T-cell (primary cell): ENCODE data around the gene PTPRO. TPM values are rescaled to one million over a fixed set of nuclear protein-coding genes. Genes with fewer than 3 reads are reported as not detected.

ENCODE experiments used
- ATAC-seq, 4 experiments: fragments of 200-7000 bp in 3 of 4; fragments of 150-1000 bp in 1 of 4; cut with Tn5 transposase; replicated peaks in 1 of 4; 1 replicate in 3 of 4; 2 replicates in 1 of 4; pipeline ENCODE4 v1.10.0; 2021; ENCODE audit warnings: moderate library complexity in 3 of 4, mild to moderate bottlenecking in 2 of 4, moderate number of reproducible peaks in 1 of 4
- CTCF ChIA-PET, 2 donors: fragments of 300-600 bp; sonication (Branson Sonifier 250); formaldehyde crosslinking; loops; one replicate each; lab custom pipeline; 2022; ENCODE audit warnings: antibody characterized with exemption in 2 of 2; lab: Charles Lee
- POLR2A ChIA-PET, 2 donors: fragments of 300-600 bp; sonication (Branson Sonifier 250); formaldehyde crosslinking; loops; one replicate each; lab custom pipeline; 2022; ENCODE audit warnings: antibody characterized with exemption in 2 of 2; lab: Charles Lee
- DNase-seq, 35 experiments: peaks; one replicate each; pipeline versions ENCODE4 v3.0.0 to v3.0.0-alpha.2; 2013 to 2023
- H3K27ac ChIP-seq: one replicate; pipeline ENCODE4 v1.5.1; 2013; ENCODE audit warnings: low read length
- H3K27me3 ChIP-seq, 2 experiments: replicated peaks in 1 of 2; 1 replicate in 1 of 2; 2 replicates in 1 of 2; pipeline versions ENCODE4 v1.6.1 to v1.7.0; 2013; ENCODE audit warnings: low read length in 1 of 2, mixed read lengths in 1 of 2; ENCODE audit not compliant: control insufficient read depth in 2 of 2, insufficient read depth in 2 of 2; ENCODE audit errors: extremely low read depth in 1 of 2
- H3K36me3 ChIP-seq, 2 donors: 1 replicate in 1 of 2; 2 replicates in 1 of 2; pipeline versions ENCODE4 v1.6.1 to v1.7.0; 2013; ENCODE audit warnings: low read length in 1 of 2; ENCODE audit not compliant: control insufficient read depth in 2 of 2, insufficient read depth in 1 of 2; ENCODE audit errors: extremely low read depth in 1 of 2
- H3K4me1 ChIP-seq, 2 experiments: 1 replicate in 1 of 2; 2 replicates in 1 of 2; pipeline versions ENCODE4 v1.6.1 to v1.7.0; 2013; ENCODE audit warnings: low read length in 2 of 2, mixed read lengths in 1 of 2; ENCODE audit not compliant: insufficient read depth in 2 of 2, control insufficient read depth in 1 of 2; ENCODE audit errors: extremely low read depth in 1 of 2
- H3K4me3 ChIP-seq, 2 donors: 1 replicate in 1 of 2; 2 replicates in 1 of 2; pipeline versions ENCODE4 v1.5.1 to v1.7.0; 2013; ENCODE audit warnings: mild to moderate bottlenecking in 2 of 2, low read length in 1 of 2, moderate library complexity in 1 of 2; ENCODE audit not compliant: control insufficient read depth in 1 of 2; ENCODE audit errors: extremely low read depth in 1 of 2
- H3K9me3 ChIP-seq: 2 replicates; pipeline ENCODE4 v1.7.0; 2013
- H3K27ac Mint-ChIP-seq, 2 donors: one replicate each; pipeline ENCODE4 v1.8.0; 2020 to 2021; ENCODE audit warnings: mild to moderate bottlenecking in 2 of 2, mixed read lengths in 2 of 2
- H3K27me3 Mint-ChIP-seq, 2 donors: one replicate each; pipeline ENCODE4 v1.8.0; 2021 to 2022; ENCODE audit warnings: mixed read lengths in 2 of 2
- H3K36me3 Mint-ChIP-seq: one replicate; pipeline ENCODE4 v1.8.0; 2021; ENCODE audit warnings: mixed read lengths
- H3K4me1 Mint-ChIP-seq, 3 donors: one replicate each; pipeline ENCODE4 v1.8.0; 2020 to 2022; ENCODE audit warnings: mixed read lengths in 3 of 3, mild to moderate bottlenecking in 1 of 3
- H3K4me3 Mint-ChIP-seq, 3 donors: one replicate each; pipeline ENCODE4 v1.8.0; 2020 to 2022; ENCODE audit warnings: mild to moderate bottlenecking in 3 of 3, mixed read lengths in 3 of 3, moderate library complexity in 3 of 3
- H3K9me3 Mint-ChIP-seq, 3 donors: one replicate each; pipeline ENCODE4 v1.8.0; 2020 to 2022; ENCODE audit warnings: mixed read lengths in 3 of 3
- WGBS: methylation state at CpG from one replicate; pipeline ENCODE4 v1.1.5; 2013; ENCODE audit warnings: missing lambda C conversion rate; ENCODE audit not compliant: insufficient coverage; 5-methylcytosine and 5-hydroxymethylcytosine counted together
- total RNA-seq, 35 experiments: library from RNA in 6 of 35; stranded (reverse) in 6 of 35; fragments of 120-200 nt in 1 of 35; gene quantifications; one replicate each; pipeline versions ENCODE4 v1.2.1 to v1.2.4 and lab custom pipeline; 2013 to 2026

The PTPRO gene
- total RNA-seq, 5 donors from 2014 or later (not counting 1 experiment from before 2014, with no cell fraction given) = 1.1 to 11.5 (median 6.3) TPM

DNA sequence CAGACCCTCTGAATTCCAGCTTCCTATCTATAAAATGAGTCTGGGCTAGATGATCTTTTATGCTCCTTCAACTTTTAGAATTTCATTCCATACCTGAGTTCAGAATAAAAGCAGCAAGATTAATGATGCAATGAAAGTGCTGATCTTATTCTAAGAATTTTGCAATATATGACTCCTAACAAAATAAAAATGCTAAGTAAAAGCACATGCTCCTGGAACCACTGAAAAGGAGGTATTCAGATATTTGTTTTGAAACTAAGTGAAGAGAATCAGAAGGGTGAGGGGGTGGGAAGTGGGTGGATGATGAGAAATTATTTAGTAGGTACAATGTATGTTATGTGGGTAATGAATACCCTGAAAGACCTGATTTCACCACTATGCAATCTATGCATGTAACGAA is 216.6 kb downstream of the PTPRO start:
- Mint-ChIP-seq H3K9me3 (no peaks in the 10 kb centered on the region), H3K4me1 (peaks cover 30 to 32% (median 31%) of the 10 kb centered on the region in 3 donors), H3K4me3 (no peak overlapping the region), H3K27me3 (no peaks in the 10 kb centered on the region), H3K36me3 (peaks cover 3% of the 10 kb centered on the region), H3K27ac (peak overlapping the region; percentile 25 to 47)
- Histone ChIP-seq H3K36me3 (no peaks in the 10 kb centered on the region), H3K9me3 (no peaks in the 10 kb centered on the region), H3K27me3 (no peaks in the 10 kb centered on the region), H3K27ac (no peak overlapping the region), H3K4me3 (no peak overlapping the region), H3K4me1 (peaks cover 3 to 9% of the 10 kb centered on the region in 2 experiments)
- DNase-seq = no peak
- CTCF ChIA-PET = interaction anchor here in 1 of 2 donors (1.0 kb wide), 2 partner anchors 15 to 46 kb away, joined by 4 read pairs; no protein-coding TSS in a partner anchor
- ATAC-seq = no peak
- POLR2A ChIA-PET = interaction anchor here in 1 of 2 donors (0.7 kb wide), 1 partner anchor 939 kb away, joined by 4 read pairs; no protein-coding TSS in a partner anchor
- WGBS = no CpG with 5 or more reads among the region's 1 CpG

DNA sequence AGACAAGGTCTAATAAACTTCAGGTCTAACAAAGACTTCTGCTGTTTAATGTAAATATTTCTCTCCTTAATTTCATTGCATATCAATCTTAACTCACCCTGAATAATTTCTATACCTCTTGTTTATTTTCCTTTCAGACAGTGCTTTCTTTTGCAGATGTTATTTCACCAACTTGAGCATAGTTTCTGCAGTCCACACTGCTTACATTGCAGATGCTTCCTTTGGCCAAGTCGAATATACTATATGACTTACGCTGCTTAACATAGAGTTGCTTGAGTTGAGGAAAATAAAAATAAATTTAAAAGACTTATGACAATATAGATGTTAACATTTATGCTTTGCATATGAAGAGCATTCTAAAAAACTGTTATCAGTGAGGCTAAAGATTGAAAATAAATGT is 217.7 kb downstream of the PTPRO start:
- POLR2A ChIA-PET = interaction anchor here (0.6 to 0.7 kb wide), 2 partner anchors 361 to 1124 kb away, joined by 5 to 11 read pairs; no protein-coding TSS in a partner anchor
- Histone ChIP-seq H3K4me3 (no peak overlapping the region), H3K27me3 (no peaks in the 10 kb centered on the region), H3K27ac (no peak overlapping the region), H3K4me1 (peaks cover 7 to 9% of the 10 kb centered on the region in 2 experiments), H3K9me3 (no peaks in the 10 kb centered on the region), H3K36me3 (no peaks in the 10 kb centered on the region)
- ATAC-seq = no peak
- no peaks in the 10 kb centered on the region for H3K27me3 Mint-ChIP-seq
- DNase-seq = no peak
- no peak overlapping the region for H3K4me3 Mint-ChIP-seq
- no CpG with 5 or more reads among the region's 2 CpGs for WGBS
- H3K27ac Mint-ChIP-seq = no peak overlapping the region
- CTCF ChIA-PET = interaction anchor here in 1 of 2 donors (0.7 kb wide), 1 partner anchor 875 kb away, joined by 3 read pairs; no protein-coding TSS in a partner anchor
- no peaks in the 10 kb centered on the region for H3K9me3 Mint-ChIP-seq
- peaks cover 39 to 41% (median 40%) of the 10 kb centered on the region in 3 donors for H3K4me1 Mint-ChIP-seq
- no peaks in the 10 kb centered on the region for H3K36me3 Mint-ChIP-seq

DNA sequence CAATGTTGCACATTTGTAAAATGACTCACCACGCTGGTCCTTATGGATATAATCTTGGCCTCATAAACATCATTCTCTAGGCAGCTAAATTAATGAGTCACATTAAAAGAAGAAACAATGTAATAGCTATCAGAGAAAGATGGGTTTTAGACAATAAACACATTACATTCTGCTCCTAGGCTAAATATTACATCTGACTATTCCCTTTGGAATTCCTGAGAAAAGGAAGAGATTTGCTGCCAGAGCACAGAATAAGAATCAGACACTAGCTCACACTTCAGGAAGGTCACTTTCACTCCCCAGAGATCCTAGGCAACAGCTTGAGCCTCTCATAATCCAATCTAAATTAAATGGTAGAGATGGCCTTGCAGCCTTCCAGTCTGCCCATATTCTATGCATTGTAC is 218.2 kb downstream of the PTPRO start:
- Histone ChIP-seq H3K36me3 (no peaks in the 10 kb centered on the region), H3K27me3 (no peaks in the 10 kb centered on the region), H3K4me3 (no peak overlapping the region), H3K27ac (no peak overlapping the region), H3K9me3 (no peaks in the 10 kb centered on the region), H3K4me1 (peaks cover 11 to 13% of the 10 kb centered on the region in 2 experiments)
- ChIA-PET POLR2A (interaction anchor here (0.6 to 0.7 kb wide), 3 partner anchors 321 to 1125 kb away, joined by 4 to 11 read pairs (median 5); no protein-coding TSS in a partner anchor), CTCF (interaction anchor here (0.6 to 0.7 kb wide), 2 partner anchors 44 to 875 kb away, joined by 3 read pairs; no protein-coding TSS in a partner anchor)
- Mint-ChIP-seq H3K36me3 (no peaks in the 10 kb centered on the region), H3K4me3 (no peak overlapping the region), H3K27ac (peak overlapping the region; percentile 3 to 9), H3K27me3 (no peaks in the 10 kb centered on the region), H3K4me1 (peaks cover 43 to 45% (median 45%) of the 10 kb centered on the region in 3 donors), H3K9me3 (no peaks in the 10 kb centered on the region)
- no CpG with 5 or more reads among the region's 1 CpG for WGBS
- DNase-seq (no peak), ATAC-seq (no peak)

DNA sequence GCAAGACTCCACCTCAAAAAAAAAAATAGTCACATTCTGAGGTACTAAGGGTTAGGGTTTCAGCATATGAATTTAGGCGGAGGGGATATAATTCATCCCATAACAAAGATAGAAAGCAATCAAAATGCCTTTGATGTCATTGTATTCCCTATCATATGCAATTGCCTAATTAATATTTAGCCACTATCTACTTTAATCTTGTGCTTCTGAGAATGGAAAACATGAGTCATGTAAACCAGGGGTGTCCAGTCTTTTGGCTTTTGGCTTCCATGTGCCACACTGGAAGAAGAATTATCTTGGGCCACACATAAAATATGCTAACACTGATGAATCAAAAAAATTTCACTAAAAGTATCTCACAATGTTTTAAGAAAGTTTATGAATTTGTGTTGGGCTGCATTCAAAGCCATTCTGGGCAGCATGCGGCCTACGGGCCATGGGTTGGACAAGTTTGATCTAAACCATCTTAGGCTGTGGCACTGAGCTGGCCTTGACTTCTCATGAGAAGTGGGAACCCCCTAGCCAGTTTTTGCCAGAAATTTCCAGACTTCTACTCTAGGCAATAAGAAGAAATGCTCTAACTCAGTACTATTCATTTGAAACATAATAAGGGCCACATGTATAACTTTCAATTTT is 219.8 kb downstream of the PTPRO start:
- ATAC-seq (no peak), DNase-seq (no peak)
- Histone ChIP-seq H3K36me3 (no peaks in the 10 kb centered on the region), H3K9me3 (no peaks in the 10 kb centered on the region), H3K4me3 (no peak overlapping the region), H3K27me3 (no peaks in the 10 kb centered on the region), H3K27ac (no peak overlapping the region), H3K4me1 (peaks cover 18 to 23% of the 10 kb centered on the region in 2 experiments)
- 100% methylated on average over 2 of the region's 3 CpGs for WGBS
- Mint-ChIP-seq H3K9me3 (no peaks in the 10 kb centered on the region), H3K27me3 (no peaks in the 10 kb centered on the region), H3K36me3 (no peaks in the 10 kb centered on the region), H3K27ac (peak overlapping the region; percentile 58 to 68), H3K4me1 (peaks cover 59 to 61% (median 59%) of the 10 kb centered on the region in 3 donors), H3K4me3 (no peak overlapping the region)
- POLR2A ChIA-PET = interaction anchor here in 1 of 2 donors (0.5 kb wide), 1 partner anchor 15 kb away, joined by 3 read pairs; no protein-coding TSS in a partner anchor
- CTCF ChIA-PET = interaction anchor here in 1 of 2 donors (0.6 to 1.4 kb wide), 2 partner anchors 18 to 1136 kb away, joined by 3 read pairs; no protein-coding TSS in a partner anchor

DNA sequence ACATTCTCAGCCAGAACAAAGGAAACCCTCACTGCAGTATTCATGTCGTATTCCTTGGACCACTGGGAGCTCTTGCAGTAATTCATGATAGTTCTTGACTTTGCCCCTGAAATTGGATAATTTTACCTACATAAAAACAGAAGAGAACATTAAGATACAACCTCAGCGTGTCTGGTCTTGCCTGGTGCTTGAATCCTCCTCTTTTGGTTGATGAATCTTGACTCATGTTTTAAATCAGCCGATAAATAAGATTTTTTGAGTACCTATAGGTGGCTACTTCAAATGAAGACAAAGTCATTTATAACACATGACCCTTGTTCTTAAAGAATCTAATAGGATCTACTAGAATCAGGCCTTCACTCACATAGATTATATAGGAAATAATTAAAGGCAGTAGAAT is 221.0 kb downstream of the PTPRO start:
- DNase-seq (no peak), ATAC-seq (no peak)
- CTCF ChIA-PET = interaction anchor here (0.7 to 1.4 kb wide), 2 partner anchors 16 to 42 kb away, joined by 3 read pairs; no protein-coding TSS in a partner anchor
- H3K27ac ChIP-seq = peak overlapping the region; percentile 5
- POLR2A ChIA-PET = no interaction called here
- H3K4me3 Mint-ChIP-seq = peak overlapping the region in 1 of 3 donors; percentile 43
- H3K9me3 ChIP-seq = no peaks in the 10 kb centered on the region
- H3K27ac Mint-ChIP-seq = peak overlapping the region; percentile 95 to 98
- peaks cover 0 to 1% (median 0%) of the 10 kb centered on the region in 3 donors for H3K9me3 Mint-ChIP-seq
- WGBS = no CpG with 5 or more reads among the region's 3 CpGs
- H3K27me3 Mint-ChIP-seq = no peaks in the 10 kb centered on the region
- H3K36me3 Mint-ChIP-seq = no peaks in the 10 kb centered on the region
- no peak overlapping the region for H3K4me3 ChIP-seq
- no peaks in the 10 kb centered on the region for H3K27me3 ChIP-seq
- peaks cover 18 to 27% of the 10 kb centered on the region in 2 experiments for H3K4me1 ChIP-seq
- H3K36me3 ChIP-seq = no peaks in the 10 kb centered on the region
- H3K4me1 Mint-ChIP-seq = peaks cover 65 to 71% (median 71%) of the 10 kb centered on the region in 3 donors

DNA sequence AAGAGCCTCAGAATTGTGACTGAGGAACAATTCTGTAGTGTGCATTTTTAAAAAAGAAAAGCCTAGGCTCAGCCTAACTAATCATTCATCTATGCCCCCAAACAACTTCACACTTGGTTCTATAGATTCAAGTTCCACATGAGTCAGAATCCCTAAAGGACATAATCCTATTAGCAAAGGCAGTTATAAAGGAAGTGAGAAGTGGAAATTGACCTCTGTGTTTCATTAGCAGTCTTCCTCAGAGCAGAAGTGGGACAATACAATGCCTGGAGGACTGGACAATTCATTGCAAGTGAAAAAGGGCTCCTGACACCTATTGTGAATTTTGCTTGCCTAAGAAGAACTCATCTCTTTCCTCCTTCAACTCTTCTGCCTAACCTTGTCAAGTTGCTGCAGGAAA is 222.3 kb downstream of the PTPRO start:
- CTCF ChIA-PET = interaction anchor here (0.7 to 3.4 kb wide), 4 partner anchors 12 to 187 kb away, joined by 4 to 23 read pairs (median 5); no protein-coding TSS in a partner anchor
- POLR2A ChIA-PET = no interaction called here
- Histone ChIP-seq H3K27me3 (no peaks in the 10 kb centered on the region), H3K36me3 (no peaks in the 10 kb centered on the region), H3K9me3 (no peaks in the 10 kb centered on the region), H3K4me1 (peaks cover 18 to 27% of the 10 kb centered on the region in 2 experiments), H3K4me3 (no peak overlapping the region), H3K27ac (peak overlapping the region; percentile 85)
- H3K4me3 Mint-ChIP-seq = peak overlapping the region in 1 of 3 donors; percentile 43
- H3K4me1 Mint-ChIP-seq = peaks cover 65 to 74% (median 74%) of the 10 kb centered on the region in 3 donors
- H3K36me3 Mint-ChIP-seq = peaks cover 4% of the 10 kb centered on the region
- DNase-seq (no peak), ATAC-seq (no peak)
- H3K27me3 Mint-ChIP-seq = no peaks in the 10 kb centered on the region
- peak overlapping the region; percentile 95 to 98 for H3K27ac Mint-ChIP-seq
- H3K9me3 Mint-ChIP-seq = peaks cover 0 to 2% (median 0%) of the 10 kb centered on the region in 3 donors
